Peyer's patch (tissue), 4 donors: ENCODE data around the gene NUP62.

ENCODE experiments used
- POLR2A ChIP-seq, 2 donors: fragments of 450-650 bp; IDR thresholded peaks; one replicate each; pipeline ENCODE4 v1.5.1; 2017; ENCODE audit warnings: antibody characterized with exemption in 2 of 2, mild to moderate bottlenecking in 2 of 2, moderate library complexity in 2 of 2
- TF ChIP-seq, protein P1 (sequence below), 6 experiments: fragments of 450-650 bp in 4 of 6; fragments of 200-600 bp in 2 of 6; sonication (generic) in 1 of 6; IDR thresholded peaks; one replicate each; pipeline ENCODE4 v1.5.1; 2017 to 2019; ENCODE audit warnings: antibody characterized with exemption in 6 of 6, mild to moderate bottlenecking in 3 of 6, moderate library complexity in 1 of 6

DNA sequence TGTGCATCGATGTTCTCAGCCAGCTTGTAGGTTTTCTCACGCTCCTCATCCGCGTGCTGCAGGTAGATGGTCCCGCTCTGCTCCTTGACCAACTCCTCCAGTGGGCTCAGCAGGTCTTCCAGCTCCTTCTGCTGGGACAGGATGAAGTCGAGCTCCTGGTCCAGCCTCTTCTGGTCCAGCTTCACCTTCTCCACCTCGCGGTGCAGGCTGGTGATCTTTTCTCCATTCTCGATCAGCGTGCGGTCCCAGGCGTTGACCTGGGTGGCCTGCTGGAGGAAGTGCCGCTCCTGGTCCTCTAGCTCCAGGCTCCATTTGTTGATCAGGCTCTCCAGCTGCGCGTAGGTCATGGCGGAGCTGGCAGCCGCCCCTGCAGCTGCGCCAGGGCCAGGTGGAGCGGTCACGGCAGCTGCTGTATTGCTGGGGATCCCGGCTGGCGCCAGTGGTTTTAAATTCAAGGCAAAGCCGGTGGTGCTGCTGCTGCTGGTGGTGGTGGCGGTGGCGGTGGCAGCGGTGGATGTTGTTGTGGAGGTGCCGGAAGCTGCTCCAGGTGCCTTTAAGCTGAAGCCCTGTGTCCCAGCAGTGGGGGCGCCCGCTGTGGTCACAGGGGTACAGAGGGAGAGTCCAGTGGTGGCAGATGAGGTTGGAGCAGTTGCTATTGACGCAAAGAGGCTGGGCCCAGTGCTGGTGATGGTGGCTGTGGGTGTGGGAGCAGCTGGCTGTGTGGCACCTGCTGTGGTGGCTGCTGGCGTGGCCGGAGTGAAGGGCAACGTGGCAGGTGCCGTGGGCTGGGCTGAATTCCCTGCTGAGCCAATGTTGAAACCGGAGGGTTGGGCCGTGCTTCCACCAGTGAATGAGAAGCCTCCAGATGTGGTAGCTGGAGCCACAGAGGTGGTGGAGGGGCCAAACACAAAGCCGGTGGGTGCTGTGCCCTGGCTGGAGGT is 20.6 kb downstream of the NUP62 start:
- TF ChIP-seq, protein P1, sequence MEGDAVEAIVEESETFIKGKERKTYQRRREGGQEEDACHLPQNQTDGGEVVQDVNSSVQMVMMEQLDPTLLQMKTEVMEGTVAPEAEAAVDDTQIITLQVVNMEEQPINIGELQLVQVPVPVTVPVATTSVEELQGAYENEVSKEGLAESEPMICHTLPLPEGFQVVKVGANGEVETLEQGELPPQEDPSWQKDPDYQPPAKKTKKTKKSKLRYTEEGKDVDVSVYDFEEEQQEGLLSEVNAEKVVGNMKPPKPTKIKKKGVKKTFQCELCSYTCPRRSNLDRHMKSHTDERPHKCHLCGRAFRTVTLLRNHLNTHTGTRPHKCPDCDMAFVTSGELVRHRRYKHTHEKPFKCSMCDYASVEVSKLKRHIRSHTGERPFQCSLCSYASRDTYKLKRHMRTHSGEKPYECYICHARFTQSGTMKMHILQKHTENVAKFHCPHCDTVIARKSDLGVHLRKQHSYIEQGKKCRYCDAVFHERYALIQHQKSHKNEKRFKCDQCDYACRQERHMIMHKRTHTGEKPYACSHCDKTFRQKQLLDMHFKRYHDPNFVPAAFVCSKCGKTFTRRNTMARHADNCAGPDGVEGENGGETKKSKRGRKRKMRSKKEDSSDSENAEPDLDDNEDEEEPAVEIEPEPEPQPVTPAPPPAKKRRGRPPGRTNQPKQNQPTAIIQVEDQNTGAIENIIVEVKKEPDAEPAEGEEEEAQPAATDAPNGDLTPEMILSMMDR (IDR thresholded peaks at IDR 0.05) = no peak
- no peak for TF ChIP-seq POLR2A (IDR thresholded peaks at IDR 0.05)
